ENCODE data around the gene SYTL3. TPM values are rescaled to one million over a fixed set of nuclear protein-coding genes. Genes with fewer than 3 reads are reported as not detected.
A peak's percentile ranks its signal among the peaks of the same experiment; 100 is the strongest.

Gene SYTL3
- total RNA-seq, 1 donor from 2014 or later: 8.7 TPM

DNA sequence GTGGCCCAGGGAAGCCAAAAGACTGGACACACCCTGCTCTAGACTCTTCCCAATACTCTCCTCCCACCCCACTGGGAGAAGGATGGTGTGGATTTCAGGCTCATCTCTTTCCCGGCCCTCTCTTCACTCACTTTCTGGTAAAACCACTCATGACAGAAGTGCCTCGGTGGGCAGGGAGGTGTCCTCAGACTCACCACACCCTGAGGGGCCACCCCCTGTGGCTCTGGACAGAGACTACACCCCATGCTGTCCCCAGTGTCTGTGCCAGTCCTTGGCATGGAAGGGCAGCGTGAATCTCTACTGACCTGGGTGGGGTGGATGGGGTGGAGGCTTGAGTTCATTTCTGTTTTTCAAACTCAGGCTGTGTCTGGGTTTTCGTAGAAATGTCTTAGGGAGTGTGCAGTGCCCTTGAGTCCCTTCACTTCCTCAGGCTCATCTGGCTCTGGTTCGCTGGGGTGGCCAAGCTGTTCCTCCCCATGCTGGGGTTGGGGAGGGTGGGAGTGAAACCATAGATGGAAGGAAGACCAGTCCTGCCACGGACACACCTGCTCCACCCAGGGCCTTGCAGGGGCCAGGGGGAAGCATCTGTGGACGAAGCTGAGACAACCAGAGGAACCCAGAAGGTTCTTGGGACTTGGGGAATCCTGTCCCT, 110.2 kb downstream of the SYTL3 start:
- H3K27me3 ChIP-seq: no peaks in the 10 kb centered on the region
- TF ChIP-seq, protein P1, sequence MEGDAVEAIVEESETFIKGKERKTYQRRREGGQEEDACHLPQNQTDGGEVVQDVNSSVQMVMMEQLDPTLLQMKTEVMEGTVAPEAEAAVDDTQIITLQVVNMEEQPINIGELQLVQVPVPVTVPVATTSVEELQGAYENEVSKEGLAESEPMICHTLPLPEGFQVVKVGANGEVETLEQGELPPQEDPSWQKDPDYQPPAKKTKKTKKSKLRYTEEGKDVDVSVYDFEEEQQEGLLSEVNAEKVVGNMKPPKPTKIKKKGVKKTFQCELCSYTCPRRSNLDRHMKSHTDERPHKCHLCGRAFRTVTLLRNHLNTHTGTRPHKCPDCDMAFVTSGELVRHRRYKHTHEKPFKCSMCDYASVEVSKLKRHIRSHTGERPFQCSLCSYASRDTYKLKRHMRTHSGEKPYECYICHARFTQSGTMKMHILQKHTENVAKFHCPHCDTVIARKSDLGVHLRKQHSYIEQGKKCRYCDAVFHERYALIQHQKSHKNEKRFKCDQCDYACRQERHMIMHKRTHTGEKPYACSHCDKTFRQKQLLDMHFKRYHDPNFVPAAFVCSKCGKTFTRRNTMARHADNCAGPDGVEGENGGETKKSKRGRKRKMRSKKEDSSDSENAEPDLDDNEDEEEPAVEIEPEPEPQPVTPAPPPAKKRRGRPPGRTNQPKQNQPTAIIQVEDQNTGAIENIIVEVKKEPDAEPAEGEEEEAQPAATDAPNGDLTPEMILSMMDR (IDR thresholded peaks at IDR 0.05): no peak
- ATAC-seq (no peak), DNase-seq (no peak)
- no peak overlapping the region for H3K27ac ChIP-seq
- H3K4me3 ChIP-seq: no peak overlapping the region
- H3K9me3 ChIP-seq: no peaks in the 10 kb centered on the region
- H3K36me3 ChIP-seq: peaks cover 11% of the 10 kb centered on the region
- no peaks in the 10 kb centered on the region for H3K4me1 ChIP-seq
- intact Hi-C loops (cut with DNase I): no loop called here

DNA sequence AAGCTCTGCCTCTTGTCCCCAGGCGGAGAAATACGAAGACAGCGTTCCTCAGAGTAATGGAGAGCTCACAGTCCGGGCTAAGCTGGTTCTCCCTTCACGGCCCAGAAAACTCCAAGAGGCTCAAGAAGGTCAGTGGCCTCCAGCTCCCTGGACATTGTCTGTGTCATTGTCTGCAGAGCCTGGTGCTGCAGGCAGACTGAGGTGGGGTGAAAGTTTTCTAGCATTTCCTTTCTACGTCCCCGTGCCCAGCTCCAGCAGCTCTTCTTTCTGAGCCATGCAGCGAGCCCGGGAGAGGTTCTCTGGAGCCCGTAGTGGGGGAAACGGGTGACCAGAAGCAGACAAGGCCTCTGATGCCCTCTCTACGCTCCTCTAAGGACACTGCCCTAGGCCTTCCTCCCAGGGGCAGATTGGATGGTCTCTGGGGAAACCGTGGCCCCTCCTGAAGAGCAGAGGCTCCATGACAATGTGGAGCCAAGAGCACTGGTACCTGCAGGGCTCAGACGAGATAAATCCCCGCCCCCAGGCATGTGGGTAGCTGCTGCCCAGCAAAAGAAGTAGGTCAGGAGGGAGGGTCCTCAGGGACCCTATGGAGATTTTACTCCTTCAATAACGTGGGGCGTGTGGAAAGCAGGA, 110.9 kb downstream of the SYTL3 start:
- H3K27me3 ChIP-seq: no peaks in the 10 kb centered on the region
- H3K4me1 ChIP-seq: no peaks in the 10 kb centered on the region
- H3K27ac ChIP-seq: no peak overlapping the region
- TF ChIP-seq, protein P1 (IDR thresholded peaks at IDR 0.05): no peak
- H3K9me3 ChIP-seq: no peaks in the 10 kb centered on the region
- intact Hi-C loops (cut with DNase I): no loop called here
- H3K36me3 ChIP-seq: peaks cover 18% of the 10 kb centered on the region
- no peak overlapping the region for H3K4me3 ChIP-seq
- ATAC-seq: no peak
- DNase-seq: no peak

DNA sequence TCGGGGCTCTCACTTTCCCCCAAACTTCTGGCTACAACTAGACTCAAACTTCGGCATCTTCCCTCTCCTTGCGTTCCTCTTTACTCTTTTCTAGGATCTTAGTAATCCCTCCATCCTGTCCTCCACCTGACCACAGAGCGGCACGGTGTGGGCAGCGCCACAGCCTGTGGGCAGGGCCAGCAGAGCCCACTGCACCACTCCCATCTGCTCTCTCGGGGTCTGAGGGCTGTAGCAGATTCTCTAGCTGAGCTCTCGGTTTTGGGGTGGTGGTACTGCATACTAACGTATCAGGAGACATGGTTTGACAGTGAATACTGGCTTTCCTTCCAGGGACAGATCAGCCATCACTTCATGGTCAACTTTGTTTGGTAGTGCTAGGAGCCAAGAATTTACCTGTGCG, 111.9 kb downstream of the SYTL3 start:
- H3K27me3 ChIP-seq: no peaks in the 10 kb centered on the region
- no peaks in the 10 kb centered on the region for H3K4me1 ChIP-seq
- H3K9me3 ChIP-seq: no peaks in the 10 kb centered on the region
- ATAC-seq (peak; percentile 3), DNase-seq (no peak)
- TF ChIP-seq, protein P1 (IDR thresholded peaks at IDR 0.05): no peak
- H3K4me3 ChIP-seq: no peak overlapping the region
- intact Hi-C loops (cut with DNase I): no loop called here
- no peak overlapping the region for H3K27ac ChIP-seq
- peaks cover 28% of the 10 kb centered on the region for H3K36me3 ChIP-seq

DNA sequence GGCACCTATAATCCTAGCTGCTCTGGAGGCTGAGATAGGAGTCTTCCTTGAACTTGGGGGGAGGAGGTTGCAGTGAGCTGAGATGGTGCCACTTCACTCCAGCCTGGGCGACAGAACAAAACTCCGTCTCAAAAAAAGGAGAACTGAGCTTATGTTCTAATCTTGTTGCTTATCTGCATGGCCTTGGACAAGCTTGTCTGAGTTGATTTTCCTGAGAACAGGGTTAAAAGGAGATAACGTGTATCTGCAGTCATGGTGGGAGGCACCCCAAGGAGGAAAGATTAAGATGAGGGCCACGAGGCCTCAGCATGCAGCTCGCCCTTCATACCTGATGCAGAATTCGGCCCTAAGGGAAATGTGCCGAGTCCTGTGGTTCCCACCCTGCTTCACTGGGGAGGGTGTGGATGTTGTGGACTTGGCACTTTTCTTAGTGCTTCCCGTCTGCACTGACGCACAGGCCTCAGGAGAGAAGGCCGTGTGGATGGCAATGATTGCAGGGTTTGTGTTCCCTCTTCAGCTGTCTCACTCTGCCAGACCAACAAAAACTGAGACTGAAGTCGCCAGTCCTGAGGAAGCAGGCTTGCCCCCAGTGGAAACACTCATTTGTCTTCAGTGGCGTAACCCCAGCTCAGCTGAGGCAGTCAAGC, 113.1 kb downstream of the SYTL3 start:
- Histone ChIP-seq H3K27ac (no peak overlapping the region), H3K4me1 (no peaks in the 10 kb centered on the region), H3K9me3 (no peaks in the 10 kb centered on the region), H3K36me3 (peaks cover 39% of the 10 kb centered on the region), H3K4me3 (no peak overlapping the region), H3K27me3 (no peaks in the 10 kb centered on the region)
- DNase-seq (no peak), ATAC-seq (no peak)
- TF ChIP-seq, protein P1 (IDR thresholded peaks at IDR 0.05): no peak
- intact Hi-C loops (cut with DNase I): no loop called here

DNA sequence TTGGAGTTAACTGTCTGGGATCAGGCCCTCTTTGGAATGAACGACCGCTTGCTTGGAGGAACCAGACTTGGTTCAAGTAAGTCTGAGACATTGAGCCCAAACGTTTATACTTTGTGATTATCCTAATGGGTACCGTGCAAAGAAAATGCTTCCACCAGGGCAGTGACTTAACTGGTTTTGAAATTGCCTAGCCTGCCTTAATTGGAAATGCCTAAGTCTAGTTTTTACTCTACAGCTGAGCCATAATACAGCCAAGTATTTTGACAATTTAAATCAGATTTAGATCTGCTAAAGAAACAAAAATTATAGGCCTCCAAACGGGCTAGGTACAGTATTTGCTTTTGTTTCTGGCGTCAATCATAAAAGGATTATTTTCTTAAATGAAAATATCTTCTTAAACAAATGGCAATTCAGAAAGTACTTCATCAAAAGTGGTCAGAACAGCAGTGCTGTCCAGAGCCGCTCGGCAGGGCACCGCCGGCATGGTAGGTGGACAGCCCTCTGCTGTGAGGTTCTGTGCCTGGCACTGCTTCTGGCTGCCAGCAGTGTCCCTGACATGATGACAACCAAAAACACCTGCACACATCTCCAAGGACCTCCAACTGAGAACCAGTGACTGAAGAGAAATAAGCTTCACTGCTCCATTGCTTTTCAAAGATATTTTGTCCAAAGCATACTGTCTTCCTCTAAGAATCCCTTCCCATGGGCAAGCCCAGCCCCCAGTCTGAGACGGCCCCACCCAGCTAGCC, 113.8 kb downstream of the SYTL3 start:
- DNase-seq: no peak
- no peak overlapping the region for H3K27ac ChIP-seq
- peak; percentile 3 for ATAC-seq

More for the DNA sequence above, 113.8 kb downstream of the SYTL3 start:
- no peaks in the 10 kb centered on the region for H3K27me3 ChIP-seq
- TF ChIP-seq, protein P1 (IDR thresholded peaks at IDR 0.05): no peak
- H3K36me3 ChIP-seq: peaks cover 46% of the 10 kb centered on the region
- intact Hi-C loops (cut with DNase I): no loop called here
- H3K4me3 ChIP-seq: no peak overlapping the region
- H3K4me1 ChIP-seq: no peaks in the 10 kb centered on the region
- no peaks in the 10 kb centered on the region for H3K9me3 ChIP-seq
